GM12878 (cell line): ENCODE measurements around the gene FBXL5. TPM values are rescaled to one million over a fixed set of nuclear protein-coding genes. Genes with fewer than 3 reads are reported as not detected.

Experiments
- ATAC-seq: fragments of 200-7000 bp; cut with Tn5 transposase; 3 replicates; pipeline ENCODE4 v1.9.1; 2020; ENCODE audit warnings: mild to moderate bottlenecking, moderate library complexity
- BruUV-seq: library from RNA; stranded (reverse); fragments of 400-500 nt; replicated peaks from 2 replicates; lab custom pipeline; 2021; lab: Mats Ljungman, UMichigan
- CTCF ChIA-PET: fragments of 300-600 bp; sonication (Branson Sonifier 250); formaldehyde crosslinking; extraction: SDS; loops from one replicate; lab custom pipeline; 2021; ENCODE audit warnings: inconsistent platforms; lab: Yijun Ruan, JAX
- POLR2A ChIA-PET: fragments of 350-600 bp; formaldehyde crosslinking; extraction: SDS; loops from one replicate; lab custom pipeline; 2021; ENCODE audit warnings: inconsistent platforms; lab: Charles Lee
- RAD21 ChIA-PET: fragments of 300-600 bp; sonication (Branson Sonifier 250); formaldehyde crosslinking; loops from one replicate; lab custom pipeline; 2023; ENCODE audit warnings: antibody characterized with exemption; ENCODE audit not compliant: unreplicated experiment; lab: Charles Lee
- SMC1A ChIA-PET: fragments of 300-600 bp; sonication (Branson Sonifier 250); formaldehyde crosslinking; loops from one replicate; lab custom pipeline; 2023; ENCODE audit not compliant: unreplicated experiment, uncharacterized antibody; lab: Charles Lee
- DNase-seq: peaks from one replicate; pipeline ENCODE4 v3.0.0-alpha.2; 2011; ENCODE audit warnings: low read depth, low spot score
- FAIRE-seq: peaks from 3 replicates; lab custom pipeline; 2011; peaks lifted over from hg19 to GRCh38; lab: Jason Lieb, UNC
- H2AFZ ChIP-seq: 2 replicates; pipeline ENCODE4 v1.6.0; 2011; ENCODE audit warnings: low read depth, low read length, control low read depth; ENCODE audit not compliant: control insufficient read depth
- H3K27ac ChIP-seq: 2 replicates; pipeline ENCODE4 v1.5.1; 2011; ENCODE audit warnings: control low read depth; ENCODE audit not compliant: control insufficient read depth, insufficient read depth
- H3K27me3 ChIP-seq, 2 experiments: replicated peaks in 1 of 2; 2 replicates each; pipeline versions ENCODE4 v1.6.0 to v1.6.1; 2011; ENCODE audit warnings: low read length in 1 of 2; ENCODE audit not compliant: control insufficient read depth in 2 of 2, insufficient read depth in 2 of 2
- H3K36me3 ChIP-seq, 2 experiments: 2 replicates each; pipeline ENCODE4 v1.5.1; 2011; ENCODE audit warnings: low read length in 1 of 2; ENCODE audit not compliant: control insufficient read depth in 2 of 2, insufficient read depth in 2 of 2
- H3K4me1 ChIP-seq: 2 replicates; pipeline ENCODE4 v1.6.1; 2011; ENCODE audit warnings: mild to moderate bottlenecking, low read length, moderate library complexity, mixed read lengths; ENCODE audit not compliant: control insufficient read depth, insufficient read depth
- H3K4me2 ChIP-seq: 2 replicates; pipeline ENCODE4 v1.6.0; 2011; ENCODE audit warnings: control low read depth; ENCODE audit not compliant: control insufficient read depth, insufficient read depth
- H3K4me3 ChIP-seq: fragments of 200-600 bp; sonication (generic); 2 replicates; pipeline ENCODE4 v1.5.1; 2016
- H3K79me2 ChIP-seq: 2 replicates; pipeline ENCODE4 v1.6.0; 2011; ENCODE audit warnings: low read length; ENCODE audit not compliant: control insufficient read depth, insufficient read depth
- H3K9ac ChIP-seq: 2 replicates; pipeline ENCODE4 v1.8.0; 2011; ENCODE audit warnings: low read length, control low read depth, mixed read lengths; ENCODE audit not compliant: control insufficient read depth, insufficient read depth
- H3K9me3 ChIP-seq: replicated peaks from 3 replicates; pipeline ENCODE4 v1.5.1; 2011; ENCODE audit warnings: mild to moderate bottlenecking, low read length; ENCODE audit not compliant: control insufficient read depth, insufficient read depth
- H4K20me1 ChIP-seq: 2 replicates; pipeline ENCODE4 v1.6.0; 2011; ENCODE audit not compliant: control insufficient read depth, insufficient read depth
- BCL11A ChIP-seq: IDR thresholded peaks from 2 replicates; pipeline ENCODE4 v1.6.1; 2011; ENCODE audit warnings: low read depth, low read length
- BHLHE40 ChIP-seq, 2 experiments: fragments of 450-650 bp in 1 of 2; IDR thresholded peaks; 2 replicates each; pipeline ENCODE4 v1.6.1; 2011 to 2017; ENCODE audit warnings: low read depth in 2 of 2, borderline replicate concordance in 1 of 2, improper control_type of control experiment in 1 of 2, low read length in 1 of 2, mild to moderate bottlenecking in 1 of 2
- CHD1 ChIP-seq: IDR thresholded peaks from 2 replicates; pipeline ENCODE4 v1.6.1; 2012; ENCODE audit warnings: low read depth, low read length, improper control_type of control experiment
- EGR1 ChIP-seq, 2 experiments: IDR thresholded peaks; 1 replicate in 1 of 2; 2 replicates in 1 of 2; pipeline ENCODE4 v1.6.1; 2011 to 2012; ENCODE audit warnings: low read depth in 2 of 2, low read length in 2 of 2, borderline replicate concordance in 1 of 2, mild to moderate bottlenecking in 1 of 2, moderate library complexity in 1 of 2
- GATAD2B ChIP-seq: fragments of 450-650 bp; conservative IDR thresholded peaks from 2 replicates; pipeline ENCODE4 v1.6.1; 2017; ENCODE audit warnings: low read depth, mild to moderate bottlenecking, moderate library complexity
- HDGF ChIP-seq: fragments of 450-650 bp; IDR thresholded peaks from 2 replicates; pipeline ENCODE4 v1.6.1; 2016; ENCODE audit warnings: antibody characterized with exemption
- KAT2A ChIP-seq: conservative IDR thresholded peaks from 2 replicates; pipeline ENCODE4 v1.6.1; 2011; ENCODE audit warnings: low read depth, low read length; ENCODE audit not compliant: control insufficient read depth
- MEF2A ChIP-seq: IDR thresholded peaks from 2 replicates; pipeline ENCODE4 v1.6.1; 2011; ENCODE audit warnings: low read depth, mild to moderate bottlenecking, low read length, moderate library complexity; ENCODE audit not compliant: insufficient read depth
- MTA3 ChIP-seq: IDR thresholded peaks from 2 replicates; pipeline ENCODE4 v1.6.1; 2012; ENCODE audit warnings: low read length, inconsistent platforms, borderline replicate concordance
- NFXL1 ChIP-seq: fragments of 450-650 bp; IDR thresholded peaks from 2 replicates; pipeline ENCODE4 v1.6.1; 2017; ENCODE audit warnings: antibody characterized with exemption, mild to moderate bottlenecking, borderline replicate concordance
- POLR2AphosphoS5 ChIP-seq: IDR thresholded peaks from 2 replicates; pipeline ENCODE4 v1.6.1; 2011; ENCODE audit warnings: mild to moderate bottlenecking, low read length, inconsistent platforms
- SMAD1 ChIP-seq: fragments of 450-650 bp; IDR thresholded peaks from 2 replicates; pipeline ENCODE4 v1.6.1; 2018; ENCODE audit warnings: mild to moderate bottlenecking, low read depth; ENCODE audit not compliant: partially characterized antibody
- SREBF2 ChIP-seq: IDR thresholded peaks from 2 replicates; pipeline ENCODE4 v1.6.1; 2012; ENCODE audit warnings: mild to moderate bottlenecking, low read length
- TCF7 ChIP-seq: IDR thresholded peaks from 2 replicates; pipeline ENCODE4 v1.6.1; 2014; ENCODE audit warnings: antibody characterized with exemption, borderline replicate concordance
- WRNIP1 ChIP-seq: IDR thresholded peaks from 2 replicates; pipeline ENCODE4 v1.6.1; 2011; ENCODE audit warnings: low read depth, low read length, improper control_type of control experiment, borderline replicate concordance
- ZSCAN29 ChIP-seq: fragments of 450-650 bp; IDR thresholded peaks from 2 replicates; pipeline ENCODE4 v1.6.1; 2017; ENCODE audit warnings: mild to moderate bottlenecking, moderate library complexity
- WGBS: methylation state at CpG from one replicate; pipeline ENCODE4 v1.1.6; 2016; ENCODE audit warnings: low lambda C conversion rate; ENCODE audit not compliant: insufficient replicate concordance, insufficient coverage; ENCODE audit errors: missing lambda C conversion rate; 5-methylcytosine and 5-hydroxymethylcytosine counted together
- in situ Hi-C: fragments of 300-500 bp; cut with MboI; formaldehyde crosslinking; loops from 9 replicates; pipeline ENCODE4 v1.14.3; 2018; ENCODE audit warnings: mixed read lengths
- intact Hi-C: fragments of 100-400 bp; cut with micrococcal nuclease; formaldehyde crosslinking; loops from one replicate; pipeline ENCODE4 v1.14.2; 2022; ENCODE audit not compliant: unreplicated experiment
- polyA plus RNA-seq, 11 experiments: library from polyadenylated mRNA; depleted of rRNA in 4 of 11; unstranded in 6 of 11; stranded (reverse) in 5 of 11; fragments of >200 nt; fragmentation: Nextera tagmentation in 4 of 11; fragmentation: Illumina TruSeq in 1 of 11; extraction: Ambion mirVana in 4 of 11; extraction: Trizol in 1 of 11; gene quantifications; 1 replicate in 1 of 11; 2 replicates in 10 of 11; pipeline versions ENCODE4 v1.2.1 to v1.2.3, GENCODE V29; 2011 to 2016; ENCODE audit warnings: inconsistent platforms in 2 of 11, missing spikeins in 2 of 11, low read depth in 1 of 11
- total RNA-seq, 4 experiments: library from RNA; depleted of rRNA in 3 of 4; stranded (reverse); fragments of >200 nt in 3 of 4; fragmentation: Illumina TruSeq in 1 of 4; extraction: Trizol in 1 of 4; gene quantifications; 2 replicates each; pipeline versions ENCODE4 v1.2.1 to v1.2.3, GENCODE V29; 2013 to 2021
- TF ChIP-seq, protein P1 (sequence below): fragments of 450-650 bp; IDR thresholded peaks from 2 replicates; pipeline ENCODE4 v1.6.1; 2018; ENCODE audit warnings: mild to moderate bottlenecking, low read depth, moderate library complexity; ENCODE audit not compliant: partially characterized antibody

Gene FBXL5
- total and polyA plus RNA-seq, 10 of the 15 experiments (the other 5 are each of a cell fraction or from before 2014, with no cell fraction given) = 10.1 to 46.2 (median 32.7) TPM

DNA sequence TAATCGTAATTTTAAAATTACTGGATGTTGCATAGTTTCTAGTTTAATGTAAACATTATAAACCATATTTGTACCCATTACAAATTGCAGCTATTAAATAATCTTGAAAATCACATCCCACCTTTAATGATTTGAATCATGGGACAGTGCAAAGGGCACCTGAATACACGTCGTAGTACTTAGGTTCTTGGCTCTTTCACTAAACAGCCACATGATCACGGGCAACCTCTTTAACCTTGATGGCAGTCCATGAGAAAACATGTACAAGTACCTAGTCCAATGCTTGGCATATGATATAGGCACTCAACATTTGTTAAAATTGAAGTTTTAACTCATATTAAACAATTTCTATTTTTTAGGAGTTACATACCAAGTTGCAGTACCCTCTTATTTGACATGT lies 11.8 kb upstream of the FBXL5 start:
- over 99% methylated on average over 4 of the region's 4 CpGs for WGBS
- no peak for DNase-seq
- Histone ChIP-seq H2AFZ (no peak overlapping the region), H3K4me2 (no peak overlapping the region), H3K9ac (no peak overlapping the region), H3K4me1 (no peaks in the 10 kb centered on the region), H3K9me3 (no peaks in the 10 kb centered on the region), H4K20me1 (no peaks in the 10 kb centered on the region), H3K27me3 (no peaks in the 10 kb centered on the region), H3K27ac (no peak overlapping the region), H3K4me3 (no peak overlapping the region), H3K36me3 (peaks cover 0 to 4% of the 10 kb centered on the region in 2 experiments; a peak in 3 of 4 replicates), H3K79me2 (no peaks in the 10 kb centered on the region)
- in situ Hi-C loops (no loop called here), intact Hi-C loops (no loop called here)
- no peak for FAIRE-seq
- ATAC-seq = no peak
- ChIA-PET RAD21 (no interaction called here), POLR2A (interaction anchor here (1.8 kb wide), 1 partner anchor 16 kb away, joined by 4 read pairs; no protein-coding TSS in a partner anchor), SMC1A (interaction anchor here (1.1 kb wide), 1 partner anchor 15 kb away, joined by 3 read pairs; no protein-coding TSS in a partner anchor), CTCF (no interaction called here)
- no peak for TF ChIP-seq EGR1 (IDR thresholded peaks at IDR 0.05; ENCODE audit: borderline replicate concordance in 1 of 2, low read depth in 2 of 2, low read length in 2 of 2)
- TF ChIP-seq MTA3 = no peak
- TF ChIP-seq MEF2A = no peak
- TF ChIP-seq SREBF2 = no peak
- no peak for TF ChIP-seq BCL11A
- TF ChIP-seq NFXL1 = no peak
- TF ChIP-seq GATAD2B = no peak
- TF ChIP-seq HDGF = no peak
- TF ChIP-seq WRNIP1 = no peak
- no peak for TF ChIP-seq POLR2AphosphoS5
- no peak for TF ChIP-seq SMAD1
- TF ChIP-seq CHD1 = no peak
- no peak for TF ChIP-seq KAT2A
- no peak for TF ChIP-seq ZSCAN29
- no peak for TF ChIP-seq TCF7
- TF ChIP-seq, protein P1, sequence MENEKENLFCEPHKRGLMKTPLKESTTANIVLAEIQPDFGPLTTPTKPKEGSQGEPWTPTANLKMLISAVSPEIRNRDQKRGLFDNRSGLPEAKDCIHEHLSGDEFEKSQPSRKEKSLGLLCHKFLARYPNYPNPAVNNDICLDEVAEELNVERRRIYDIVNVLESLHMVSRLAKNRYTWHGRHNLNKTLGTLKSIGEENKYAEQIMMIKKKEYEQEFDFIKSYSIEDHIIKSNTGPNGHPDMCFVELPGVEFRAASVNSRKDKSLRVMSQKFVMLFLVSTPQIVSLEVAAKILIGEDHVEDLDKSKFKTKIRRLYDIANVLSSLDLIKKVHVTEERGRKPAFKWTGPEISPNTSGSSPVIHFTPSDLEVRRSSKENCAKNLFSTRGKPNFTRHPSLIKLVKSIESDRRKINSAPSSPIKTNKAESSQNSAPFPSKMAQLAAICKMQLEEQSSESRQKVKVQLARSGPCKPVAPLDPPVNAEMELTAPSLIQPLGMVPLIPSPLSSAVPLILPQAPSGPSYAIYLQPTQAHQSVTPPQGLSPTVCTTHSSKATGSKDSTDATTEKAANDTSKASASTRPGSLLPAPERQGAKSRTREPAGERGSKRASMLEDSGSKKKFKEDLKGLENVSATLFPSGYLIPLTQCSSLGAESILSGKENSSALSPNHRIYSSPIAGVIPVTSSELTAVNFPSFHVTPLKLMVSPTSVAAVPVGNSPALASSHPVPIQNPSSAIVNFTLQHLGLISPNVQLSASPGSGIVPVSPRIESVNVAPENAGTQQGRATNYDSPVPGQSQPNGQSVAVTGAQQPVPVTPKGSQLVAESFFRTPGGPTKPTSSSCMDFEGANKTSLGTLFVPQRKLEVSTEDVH = no peak
- no peak for TF ChIP-seq BHLHE40 (IDR thresholded peaks at IDR 0.05; ENCODE audit: borderline replicate concordance in 1 of 2, low read depth in 2 of 2, low read length in 1 of 2)
- no TSS peak for BruUV-seq
